HepG2 (cell line): Measurements from ENCODE around the gene GRIK4. TPM values are rescaled to one million over a fixed set of nuclear protein-coding genes. Genes with fewer than 3 reads are reported as not detected.

Experiments used
- NCOA5 ChIP-seq: sonication (generic); formaldehyde crosslinking; IDR thresholded peaks from 2 replicates; pipeline ENCODE4 v1.4.0; 2020; ENCODE audit warnings: missing genetic modification reagents
- REXO4 ChIP-seq: sonication (generic); formaldehyde crosslinking; IDR thresholded peaks from 2 replicates; pipeline ENCODE4 v1.8.0; 2022; ENCODE audit warnings: missing genetic modification reagents, mild to moderate bottlenecking, borderline replicate concordance
- SOX6 ChIP-seq, 2 experiments: fragments of 450-650 bp in 1 of 2; sonication (generic) in 1 of 2; formaldehyde crosslinking in 1 of 2; IDR thresholded peaks; 2 replicates each; pipeline versions ENCODE4 v1.4.0 to v1.6.1; 2017 to 2020; ENCODE audit warnings: antibody characterized with exemption in 1 of 2, mild to moderate bottlenecking in 1 of 2, missing genetic modification reagents in 1 of 2
- THYN1 ChIP-seq: sonication (generic); formaldehyde crosslinking; IDR thresholded peaks from 2 replicates; pipeline ENCODE4 v1.8.1; 2023; ENCODE audit warnings: low read depth, mild to moderate bottlenecking, moderate library complexity, missing genetic modification reagents, borderline replicate concordance
- USF2 ChIP-seq, 2 experiments: sonication (generic) in 1 of 2; formaldehyde crosslinking in 1 of 2; IDR thresholded peaks; 2 replicates each; pipeline versions ENCODE4 v1.5.1 to v1.6.1; 2011 to 2020; ENCODE audit warnings: borderline replicate concordance in 1 of 2, low read depth in 1 of 2, low read length in 1 of 2, mild to moderate bottlenecking in 1 of 2, missing genetic modification reagents in 1 of 2, moderate library complexity in 1 of 2
- ZGPAT ChIP-seq: IDR thresholded peaks from 2 replicates; pipeline ENCODE4 v1.6.1; 2016; ENCODE audit warnings: mild to moderate bottlenecking
- ZNF34 ChIP-seq: sonication (generic); formaldehyde crosslinking; IDR thresholded peaks from 2 replicates; pipeline ENCODE4 v1.4.0; 2020; ENCODE audit warnings: mild to moderate bottlenecking, missing genetic modification reagents, borderline replicate concordance
- ZNF687 ChIP-seq: sonication (generic); formaldehyde crosslinking; IDR thresholded peaks from 2 replicates; pipeline ENCODE4 v1.5.1; 2020; ENCODE audit warnings: mild to moderate bottlenecking, missing genetic modification reagents, moderate library complexity
- ZNF891 ChIP-seq: sonication (generic); formaldehyde crosslinking; IDR thresholded peaks from 2 replicates; pipeline ENCODE4 v1.5.0; 2020; ENCODE audit warnings: mild to moderate bottlenecking, missing genetic modification reagents
- polyA plus RNA-seq, 8 experiments: library from polyadenylated mRNA; depleted of rRNA in 3 of 8; stranded (reverse) in 7 of 8; unstranded in 1 of 8; fragments of >200 nt; fragmentation: Illumina TruSeq in 4 of 8; extraction: Trizol in 4 of 8; gene quantifications; 2 replicates each; pipeline versions ENCODE4 v1.2.1 to v1.2.3, GENCODE V29; 2011 to 2016; ENCODE audit warnings: low read depth in 4 of 8, missing spikeins in 1 of 8, mixed read lengths in 1 of 8; ENCODE audit not compliant: insufficient read depth in 1 of 8
- total RNA-seq, 5 experiments: library from RNA; depleted of rRNA; stranded (reverse); fragments of >200 nt; fragmentation: Illumina TruSeq; extraction: Trizol; gene quantifications; 2 replicates each; pipeline ENCODE4 v1.2.3, GENCODE V29; 2016; ENCODE audit warnings: low read depth in 1 of 5

Gene GRIK4
- total and polyA plus RNA-seq, 2 of the 13 experiments (the other 11 are each of a cell fraction or from before 2014, with no cell fraction given): 0.04 to 0.07 TPM

GRCh38 chr11:120545813-120546212, 34.3 kb downstream of the GRIK4 start (continued):
- TF ChIP-seq REXO4 (no peak), ZGPAT (CRISPR knock-in tag) (no peak), ZNF34 (no peak), ZNF891 (no peak), THYN1 (CRISPR knock-in tag) (no peak), USF2 (IDR thresholded peaks at IDR 0.05; ENCODE audit: low read depth, low read length) (no peak), USF2 (CRISPR knock-in tag; IDR thresholded peaks at IDR 0.05; ENCODE audit: borderline replicate concordance) (no peak), NCOA5 (CRISPR knock-in tag) (no peak), SOX6 (IDR thresholded peaks at IDR 0.05) (no peak), SOX6 (CRISPR knock-in tag; IDR thresholded peaks at IDR 0.05) (no peak), ZNF687 (no peak)
